ENCODE data around the gene DLGAP1. TPM values are rescaled to one million over a fixed set of nuclear protein-coding genes. Genes with fewer than 3 reads are reported as not detected.

Gene DLGAP1
- total and polyA plus RNA-seq, 2 of the 13 experiments (the other 11 are each of a cell fraction or from before 2014, with no cell fraction given) = 0.01 TPM; not detected in 1

DNA sequence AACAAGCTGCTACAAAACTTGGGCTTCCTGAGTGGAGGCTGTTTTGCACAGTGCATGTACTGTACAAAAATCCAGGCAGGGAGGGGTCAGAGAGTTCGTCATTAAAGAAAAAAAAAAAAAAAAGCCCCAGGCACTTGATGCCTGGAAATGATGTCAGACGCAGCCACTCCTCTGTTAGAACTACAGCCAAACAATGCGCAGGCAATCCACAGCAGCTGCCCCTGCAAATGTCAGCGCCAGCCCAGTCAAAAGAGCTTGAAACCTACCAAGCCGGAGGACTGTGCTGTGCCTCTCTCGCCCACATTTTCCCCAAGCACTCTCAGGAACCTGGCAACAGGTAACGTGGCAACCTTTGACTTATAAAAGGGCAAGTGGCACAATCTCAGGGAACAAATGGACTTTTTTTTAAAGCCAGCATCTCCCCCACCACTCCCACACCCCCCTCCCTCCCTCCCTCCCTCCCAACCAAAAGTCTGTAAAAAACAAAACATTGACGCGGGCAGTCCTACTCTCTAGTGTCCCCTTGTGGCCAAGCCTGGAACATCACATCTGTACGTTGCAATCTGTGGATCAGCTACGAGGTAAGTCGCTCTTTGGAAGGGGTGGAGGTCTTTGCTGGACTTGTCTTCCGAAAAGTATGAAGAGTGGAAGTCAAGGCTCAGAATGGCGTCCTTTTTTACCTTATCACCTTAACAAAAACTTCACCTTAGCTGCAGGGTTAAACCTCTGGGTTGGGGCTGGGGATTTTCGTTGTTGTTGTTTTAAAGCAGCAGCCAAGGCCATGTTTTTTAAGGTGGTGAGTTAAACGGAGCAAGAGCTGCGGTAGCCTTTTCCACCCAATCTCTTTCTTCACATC lies 861.0 kb downstream of the DLGAP1 start (continued):
- no peak; the same call in 1 of the 2 replicates for TF ChIP-seq ZXDC (CRISPR knock-in tag; IDR thresholded peaks at IDR 0.05)
- no peak for TF ChIP-seq CBX5 (CRISPR knock-in tag; IDR thresholded peaks at IDR 0.05; ENCODE audit: borderline replicate concordance)
- no peak for TF ChIP-seq CHD2 (IDR thresholded peaks at IDR 0.05; ENCODE audit: low read depth, low read length)
- TF ChIP-seq, protein P1, sequence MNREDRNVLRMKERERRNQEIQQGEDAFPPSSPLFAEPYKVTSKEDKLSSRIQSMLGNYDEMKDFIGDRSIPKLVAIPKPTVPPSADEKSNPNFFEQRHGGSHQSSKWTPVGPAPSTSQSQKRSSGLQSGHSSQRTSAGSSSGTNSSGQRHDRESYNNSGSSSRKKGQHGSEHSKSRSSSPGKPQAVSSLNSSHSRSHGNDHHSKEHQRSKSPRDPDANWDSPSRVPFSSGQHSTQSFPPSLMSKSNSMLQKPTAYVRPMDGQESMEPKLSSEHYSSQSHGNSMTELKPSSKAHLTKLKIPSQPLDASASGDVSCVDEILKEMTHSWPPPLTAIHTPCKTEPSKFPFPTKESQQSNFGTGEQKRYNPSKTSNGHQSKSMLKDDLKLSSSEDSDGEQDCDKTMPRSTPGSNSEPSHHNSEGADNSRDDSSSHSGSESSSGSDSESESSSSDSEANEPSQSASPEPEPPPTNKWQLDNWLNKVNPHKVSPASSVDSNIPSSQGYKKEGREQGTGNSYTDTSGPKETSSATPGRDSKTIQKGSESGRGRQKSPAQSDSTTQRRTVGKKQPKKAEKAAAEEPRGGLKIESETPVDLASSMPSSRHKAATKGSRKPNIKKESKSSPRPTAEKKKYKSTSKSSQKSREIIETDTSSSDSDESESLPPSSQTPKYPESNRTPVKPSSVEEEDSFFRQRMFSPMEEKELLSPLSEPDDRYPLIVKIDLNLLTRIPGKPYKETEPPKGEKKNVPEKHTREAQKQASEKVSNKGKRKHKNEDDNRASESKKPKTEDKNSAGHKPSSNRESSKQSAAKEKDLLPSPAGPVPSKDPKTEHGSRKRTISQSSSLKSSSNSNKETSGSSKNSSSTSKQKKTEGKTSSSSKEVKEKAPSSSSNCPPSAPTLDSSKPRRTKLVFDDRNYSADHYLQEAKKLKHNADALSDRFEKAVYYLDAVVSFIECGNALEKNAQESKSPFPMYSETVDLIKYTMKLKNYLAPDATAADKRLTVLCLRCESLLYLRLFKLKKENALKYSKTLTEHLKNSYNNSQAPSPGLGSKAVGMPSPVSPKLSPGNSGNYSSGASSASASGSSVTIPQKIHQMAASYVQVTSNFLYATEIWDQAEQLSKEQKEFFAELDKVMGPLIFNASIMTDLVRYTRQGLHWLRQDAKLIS (CRISPR knock-in tag; IDR thresholded peaks at IDR 0.05) = no peak; the same call in 1 of the 2 replicates
- TF ChIP-seq ZSCAN29 (CRISPR knock-in tag; conservative IDR thresholded peaks at IDR 0.05) = no peak
- TF ChIP-seq MLLT10 (CRISPR knock-in tag; IDR thresholded peaks at IDR 0.05) = no peak
- 0 out of 2 replicates have a peak, but pooled peaks have one; percentile 48 for TF ChIP-seq MEIS1 (CRISPR knock-in tag; IDR thresholded peaks at IDR 0.05; ENCODE audit: borderline replicate concordance)
- no peak for TF ChIP-seq IKZF4 (CRISPR knock-in tag; IDR thresholded peaks at IDR 0.05; ENCODE audit: borderline replicate concordance, low read depth, not compliant biosample characterization)
- no peak for TF ChIP-seq EEA1 (CRISPR knock-in tag; IDR thresholded peaks at IDR 0.05; ENCODE audit: borderline replicate concordance)
- TF ChIP-seq, protein P2, sequence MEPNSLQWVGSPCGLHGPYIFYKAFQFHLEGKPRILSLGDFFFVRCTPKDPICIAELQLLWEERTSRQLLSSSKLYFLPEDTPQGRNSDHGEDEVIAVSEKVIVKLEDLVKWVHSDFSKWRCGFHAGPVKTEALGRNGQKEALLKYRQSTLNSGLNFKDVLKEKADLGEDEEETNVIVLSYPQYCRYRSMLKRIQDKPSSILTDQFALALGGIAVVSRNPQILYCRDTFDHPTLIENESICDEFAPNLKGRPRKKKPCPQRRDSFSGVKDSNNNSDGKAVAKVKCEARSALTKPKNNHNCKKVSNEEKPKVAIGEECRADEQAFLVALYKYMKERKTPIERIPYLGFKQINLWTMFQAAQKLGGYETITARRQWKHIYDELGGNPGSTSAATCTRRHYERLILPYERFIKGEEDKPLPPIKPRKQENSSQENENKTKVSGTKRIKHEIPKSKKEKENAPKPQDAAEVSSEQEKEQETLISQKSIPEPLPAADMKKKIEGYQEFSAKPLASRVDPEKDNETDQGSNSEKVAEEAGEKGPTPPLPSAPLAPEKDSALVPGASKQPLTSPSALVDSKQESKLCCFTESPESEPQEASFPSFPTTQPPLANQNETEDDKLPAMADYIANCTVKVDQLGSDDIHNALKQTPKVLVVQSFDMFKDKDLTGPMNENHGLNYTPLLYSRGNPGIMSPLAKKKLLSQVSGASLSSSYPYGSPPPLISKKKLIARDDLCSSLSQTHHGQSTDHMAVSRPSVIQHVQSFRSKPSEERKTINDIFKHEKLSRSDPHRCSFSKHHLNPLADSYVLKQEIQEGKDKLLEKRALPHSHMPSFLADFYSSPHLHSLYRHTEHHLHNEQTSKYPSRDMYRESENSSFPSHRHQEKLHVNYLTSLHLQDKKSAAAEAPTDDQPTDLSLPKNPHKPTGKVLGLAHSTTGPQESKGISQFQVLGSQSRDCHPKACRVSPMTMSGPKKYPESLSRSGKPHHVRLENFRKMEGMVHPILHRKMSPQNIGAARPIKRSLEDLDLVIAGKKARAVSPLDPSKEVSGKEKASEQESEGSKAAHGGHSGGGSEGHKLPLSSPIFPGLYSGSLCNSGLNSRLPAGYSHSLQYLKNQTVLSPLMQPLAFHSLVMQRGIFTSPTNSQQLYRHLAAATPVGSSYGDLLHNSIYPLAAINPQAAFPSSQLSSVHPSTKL (CRISPR knock-in tag; IDR thresholded peaks at IDR 0.05) = peak; percentile 55
- TF ChIP-seq ZBTB1 (CRISPR knock-in tag; IDR thresholded peaks at IDR 0.05; ENCODE audit: borderline replicate concordance) = no peak
- TF ChIP-seq SALL1 (CRISPR knock-in tag; IDR thresholded peaks at IDR 0.05) = peak; percentile 60
- no peak for TF ChIP-seq ZNF781 (CRISPR knock-in tag; IDR thresholded peaks at IDR 0.05; ENCODE audit: borderline replicate concordance, not compliant biosample characterization)
- no peak for TF ChIP-seq RFX1 (IDR thresholded peaks at IDR 0.05)
- no peak for TF ChIP-seq ZNF75D (CRISPR knock-in tag; IDR thresholded peaks at IDR 0.05; ENCODE audit: borderline replicate concordance)
- TF ChIP-seq ZFP91 (CRISPR knock-in tag; IDR thresholded peaks at IDR 0.05; ENCODE audit: borderline replicate concordance) = no peak; the same call in 1 of the 2 replicates

Data from HepG2 (cell line).